ACC112 (cell line): ENCODE results near the gene NDUFAF8.

Experiments
- H2AFZ ChIP-seq: fragments of 200-600 bp; sonication (generic); one replicate; pipeline ENCODE4 v1.6.0; 2017; ENCODE audit warnings: antibody characterized with exemption, low read length; ENCODE audit not compliant: unreplicated experiment
- H3K27ac ChIP-seq: fragments of 200-600 bp; sonication (generic); 2 replicates; pipeline ENCODE4 v1.5.1; 2014; ENCODE audit warnings: low read depth, mild to moderate bottlenecking, antibody characterized with exemption, low read length, moderate library complexity
- H3K27me3 ChIP-seq: fragments of 200-600 bp; sonication (generic); 2 replicates; pipeline ENCODE4 v1.6.1; 2014; ENCODE audit warnings: mild to moderate bottlenecking, antibody characterized with exemption, low read length, moderate library complexity, mixed read lengths; ENCODE audit not compliant: insufficient read depth
- H3K36me3 ChIP-seq: fragments of 200-600 bp; sonication (generic); 2 replicates; pipeline ENCODE4 v1.6.1; 2016; ENCODE audit warnings: mild to moderate bottlenecking, antibody characterized with exemption, low read length, moderate library complexity, mixed read lengths; ENCODE audit not compliant: insufficient read depth
- H3K4me1 ChIP-seq: fragments of 200-600 bp; sonication (generic); one replicate; pipeline ENCODE4 v1.6.1; 2016; ENCODE audit warnings: low read length, mixed read lengths; ENCODE audit not compliant: insufficient read depth, unreplicated experiment, control insufficient read depth
- H3K4me3 ChIP-seq: fragments of 200-600 bp; sonication (generic); 2 replicates; pipeline ENCODE4 v1.5.1; 2014; ENCODE audit warnings: mild to moderate bottlenecking, low read depth, low read length
- H3K79me2 ChIP-seq: fragments of 200-600 bp; sonication (generic); one replicate; pipeline ENCODE4 v1.6.0; 2016; ENCODE audit warnings: low read length; ENCODE audit not compliant: control insufficient read depth, unreplicated experiment, insufficient read depth

Gene NDUFAF8

GRCh38 chr17:81248649-81249048 lies 9.5 kb downstream of the NDUFAF8 start:
- no peaks in the 10 kb centered on the region for H3K79me2 ChIP-seq
- peaks cover 9% of the 10 kb centered on the region for H3K4me1 ChIP-seq
- no peak overlapping the region for H3K27ac ChIP-seq
- H2AFZ ChIP-seq: no peak overlapping the region
- no peak overlapping the region for H3K4me3 ChIP-seq
- H3K27me3 ChIP-seq: no peaks in the 10 kb centered on the region
- peaks cover 6% of the 10 kb centered on the region; the same call in 1 of the 2 replicates for H3K36me3 ChIP-seq

- H3K4me3 ChIP-seq: no peak overlapping the region
- H3K27me3 ChIP-seq: no peaks in the 10 kb centered on the region
- H2AFZ ChIP-seq: no peak overlapping the region
- H3K27ac ChIP-seq: no peak overlapping the region
- H3K79me2 ChIP-seq: no peaks in the 10 kb centered on the region
- H3K36me3 ChIP-seq: peaks cover 6% of the 10 kb centered on the region; the same call in 1 of the 2 replicates
- peaks cover 9% of the 10 kb centered on the region for H3K4me1 ChIP-seq
Observed at GRCh38 chr17:81249223-81250040, 10.3 kb downstream of the NDUFAF8 start.

- H2AFZ ChIP-seq: no peak overlapping the region
- no peak overlapping the region for H3K27ac ChIP-seq
- peaks cover 6% of the 10 kb centered on the region; the same call in 1 of the 2 replicates for H3K36me3 ChIP-seq
- H3K27me3 ChIP-seq: no peaks in the 10 kb centered on the region
- H3K4me3 ChIP-seq: no peak overlapping the region
- H3K79me2 ChIP-seq: no peaks in the 10 kb centered on the region
- H3K4me1 ChIP-seq: no peaks in the 10 kb centered on the region
Observed at GRCh38 chr17:81250286-81251093, 11.4 kb downstream of the NDUFAF8 start.

- Histone ChIP-seq H3K79me2 (no peaks in the 10 kb centered on the region), H3K27me3 (no peaks in the 10 kb centered on the region), H3K4me1 (peaks cover 2% of the 10 kb centered on the region), H3K27ac (no peak overlapping the region), H3K4me3 (no peak overlapping the region), H2AFZ (no peak overlapping the region), H3K36me3 (peaks cover 6% of the 10 kb centered on the region; the same call in 1 of the 2 replicates)
Observed at GRCh38 chr17:81251094-81251708, 12.1 kb downstream of the NDUFAF8 start.

- Histone ChIP-seq H3K79me2 (no peaks in the 10 kb centered on the region), H3K36me3 (peaks cover 6% of the 10 kb centered on the region; the same call in 1 of the 2 replicates), H3K4me1 (peaks cover 7% of the 10 kb centered on the region), H3K27me3 (no peaks in the 10 kb centered on the region), H3K4me3 (no peak overlapping the region), H2AFZ (no peak overlapping the region), H3K27ac (no peak overlapping the region)
Observed at GRCh38 chr17:81251709-81252301, 12.7 kb downstream of the NDUFAF8 start.

GRCh38 chr17:81252326-81252986 lies 13.3 kb downstream of the NDUFAF8 start:
- H2AFZ ChIP-seq: no peak overlapping the region
- no peak overlapping the region for H3K4me3 ChIP-seq
- H3K27ac ChIP-seq: no peak overlapping the region
- no peaks in the 10 kb centered on the region for H3K79me2 ChIP-seq
- peaks cover 9% of the 10 kb centered on the region for H3K4me1 ChIP-seq
- no peaks in the 10 kb centered on the region for H3K27me3 ChIP-seq
- H3K36me3 ChIP-seq: peaks cover 6% of the 10 kb centered on the region; the same call in 1 of the 2 replicates

- no peak overlapping the region for H2AFZ ChIP-seq
- no peaks in the 10 kb centered on the region for H3K27me3 ChIP-seq
- H3K27ac ChIP-seq: no peak overlapping the region
- H3K4me3 ChIP-seq: no peak overlapping the region
- peaks cover 6% of the 10 kb centered on the region; the same call in 1 of the 2 replicates for H3K36me3 ChIP-seq
- no peaks in the 10 kb centered on the region for H3K79me2 ChIP-seq
- peaks cover 9% of the 10 kb centered on the region for H3K4me1 ChIP-seq
Observed at GRCh38 chr17:81252987-81253329, 13.8 kb downstream of the NDUFAF8 start.

GRCh38 chr17:81253358-81254131 lies 14.4 kb downstream of the NDUFAF8 start:
- peaks cover 6% of the 10 kb centered on the region; the same call in 1 of the 2 replicates for H3K36me3 ChIP-seq
- no peak overlapping the region for H3K27ac ChIP-seq
- peaks cover 9% of the 10 kb centered on the region for H3K4me1 ChIP-seq
- no peaks in the 10 kb centered on the region for H3K79me2 ChIP-seq
- no peak overlapping the region for H3K4me3 ChIP-seq
- H3K27me3 ChIP-seq: no peaks in the 10 kb centered on the region
- no peak overlapping the region for H2AFZ ChIP-seq

GRCh38 chr17:81254955-81255717 lies 16.0 kb downstream of the NDUFAF8 start:
- no peak overlapping the region for H3K27ac ChIP-seq

More at GRCh38 chr17:81254955-81255717, 16.0 kb downstream of the NDUFAF8 start:
- no peak overlapping the region for H2AFZ ChIP-seq
- 0 out of 2 replicates have a peak, but pooled peaks cover 2% of the 10 kb centered on the region for H3K36me3 ChIP-seq
- H3K4me1 ChIP-seq: peaks cover 9% of the 10 kb centered on the region
- H3K27me3 ChIP-seq: no peaks in the 10 kb centered on the region
- no peak overlapping the region for H3K4me3 ChIP-seq
- no peaks in the 10 kb centered on the region for H3K79me2 ChIP-seq
